Activated T-cell treated with anti-CD3 and anti-CD28 coated beads for 4 hours (primary cell): ENCODE measurements around the gene GLT8D1.
"Not testable (repeated sequence)": the region's sequence is repeated elsewhere in the genome, so short reads cannot be mapped to it uniquely, and the experiment has no call there.

Source experiments
- DNase-seq: peaks from one replicate; pipeline ENCODE4 v3.0.0-alpha.2; 2020

Gene GLT8D1

GRCh38 chr3:52679199-52679538 lies 26.4 kb downstream of the GLT8D1 start:
- DNase-seq = no peak

GRCh38 chr3:52678265-52679198 lies 27.1 kb downstream of the GLT8D1 start:
- no peak for DNase-seq

GRCh38 chr3:52676201-52676600 lies 29.4 kb downstream of the GLT8D1 start:
- not testable (repeated sequence) for DNase-seq

GRCh38 chr3:52671676-52672075 lies 33.9 kb downstream of the GLT8D1 start:
- no peak for DNase-seq

GRCh38 chr3:52670621-52671521 lies 34.7 kb downstream of the GLT8D1 start:
- no peak for DNase-seq

- no peak for DNase-seq
Observed at GRCh38 chr3:52663098-52663497, 42.5 kb downstream of the GLT8D1 start.

- DNase-seq = no peak
Observed at GRCh38 chr3:52660046-52660445, 45.5 kb downstream of the GLT8D1 start.

- DNase-seq = no peak
Observed at GRCh38 chr3:52655895-52656294, 49.7 kb downstream of the GLT8D1 start.

- DNase-seq = no peak
Observed at GRCh38 chr3:52651592-52651991, 54.0 kb downstream of the GLT8D1 start.

- DNase-seq = no peak
Observed at GRCh38 chr3:52650439-52650838, 55.2 kb downstream of the GLT8D1 start.

- DNase-seq = no peak
Observed at GRCh38 chr3:52649461-52650210, 56.0 kb downstream of the GLT8D1 start.

- no peak for DNase-seq
Observed at GRCh38 chr3:52645549-52645948, 60.0 kb downstream of the GLT8D1 start.
